ENCODE results near the gene MARK4. TPM values are rescaled to one million over a fixed set of nuclear protein-coding genes. Genes with fewer than 3 reads are reported as not detected.
"Not testable (repeated sequence)": the region's sequence is repeated elsewhere in the genome, so short reads cannot be mapped to it uniquely, and the experiment has no call there.

MARK4 gene
- polyA plus RNA-seq, 1 donor from 2014 or later, result 0.58 TPM

- Mint-ChIP-seq H3K4me3 (peak overlapping the region; percentile 78 to 92 (median 86)), H3K27me3 (no peaks in the 10 kb centered on the region), H3K9me3 (no peaks in the 10 kb centered on the region), H3K27ac (peak overlapping the region in 1 of 3 donors; percentile 86), H3K4me1 (peaks cover 5 to 20% (median 10%) of the 10 kb centered on the region in 3 donors), H3K36me3 (no peaks in the 10 kb centered on the region)
Observed at GRCh38 chr19:45251452-45252354, 632 bp downstream of the MARK4 start.

GRCh38 chr19:45253396-45254027 lies 2.4 kb downstream of the MARK4 start:
- no peaks in the 10 kb centered on the region for H3K36me3 Mint-ChIP-seq
- H3K4me3 Mint-ChIP-seq, result peak overlapping the region; percentile 57 to 87 (median 79)
- H3K27ac Mint-ChIP-seq, result peak overlapping the region in 2 of 3 donors; percentile 33 to 86
- H3K27me3 Mint-ChIP-seq, result no peaks in the 10 kb centered on the region
- H3K9me3 Mint-ChIP-seq, result no peaks in the 10 kb centered on the region
- H3K4me1 Mint-ChIP-seq, result peaks cover 5 to 20% (median 10%) of the 10 kb centered on the region in 3 donors

GRCh38 chr19:45254044-45254531 lies 3.0 kb downstream of the MARK4 start:
- H3K27ac Mint-ChIP-seq, result peak overlapping the region in 2 of 3 donors; percentile 31 to 33
- H3K36me3 Mint-ChIP-seq, result no peaks in the 10 kb centered on the region
- H3K27me3 Mint-ChIP-seq, result no peaks in the 10 kb centered on the region
- H3K4me1 Mint-ChIP-seq, result peaks cover 5 to 20% (median 10%) of the 10 kb centered on the region in 3 donors
- peak overlapping the region; percentile 57 to 78 (median 71) for H3K4me3 Mint-ChIP-seq
- H3K9me3 Mint-ChIP-seq, result no peaks in the 10 kb centered on the region

GRCh38 chr19:45255611-45256157 lies 4.6 kb downstream of the MARK4 start:
- no peak overlapping the region for H3K4me3 Mint-ChIP-seq
- no peaks in the 10 kb centered on the region for H3K27me3 Mint-ChIP-seq
- H3K9me3 Mint-ChIP-seq, result no peaks in the 10 kb centered on the region
- H3K4me1 Mint-ChIP-seq, result peaks cover 3 to 19% (median 9%) of the 10 kb centered on the region in 3 donors
- no peak overlapping the region for H3K27ac Mint-ChIP-seq
- peaks cover under 1% of the 10 kb centered on the region for H3K36me3 Mint-ChIP-seq

- H3K4me1 Mint-ChIP-seq, result peaks cover 4 to 17% (median 7%) of the 10 kb centered on the region in 3 donors
- H3K4me3 Mint-ChIP-seq, result peak overlapping the region in 1 of 4 donors; percentile 50
- peaks cover 3% of the 10 kb centered on the region for H3K36me3 Mint-ChIP-seq
- no peak overlapping the region for H3K27ac Mint-ChIP-seq
- no peaks in the 10 kb centered on the region for H3K9me3 Mint-ChIP-seq
- H3K27me3 Mint-ChIP-seq, result no peaks in the 10 kb centered on the region
Observed at GRCh38 chr19:45256836-45257235, 5.8 kb downstream of the MARK4 start.

GRCh38 chr19:45258862-45259261 lies 7.8 kb downstream of the MARK4 start:
- H3K27ac Mint-ChIP-seq, result no peak overlapping the region
- no peaks in the 10 kb centered on the region for H3K9me3 Mint-ChIP-seq
- H3K4me1 Mint-ChIP-seq, result peaks cover 2 to 5% (median 4%) of the 10 kb centered on the region in 3 donors
- H3K27me3 Mint-ChIP-seq, result no peaks in the 10 kb centered on the region
- H3K36me3 Mint-ChIP-seq, result peaks cover 4% of the 10 kb centered on the region
- H3K4me3 Mint-ChIP-seq, result no peak overlapping the region

GRCh38 chr19:45262570-45262969 lies 11.5 kb downstream of the MARK4 start:
- Mint-ChIP-seq H3K4me1 (peaks cover 0 to 4% (median 4%) of the 10 kb centered on the region in 3 donors), H3K4me3 (no peak overlapping the region), H3K9me3 (no peaks in the 10 kb centered on the region), H3K27ac (no peak overlapping the region), H3K27me3 (no peaks in the 10 kb centered on the region), H3K36me3 (peaks cover 8% of the 10 kb centered on the region)

- no peaks in the 10 kb centered on the region for H3K9me3 Mint-ChIP-seq
- H3K4me3 Mint-ChIP-seq, result no peak overlapping the region
- H3K4me1 Mint-ChIP-seq, result peaks cover 0 to 4% (median 4%) of the 10 kb centered on the region in 3 donors
- no peaks in the 10 kb centered on the region for H3K27me3 Mint-ChIP-seq
- peaks cover 8% of the 10 kb centered on the region for H3K36me3 Mint-ChIP-seq
- H3K27ac Mint-ChIP-seq, result no peak overlapping the region
Observed at GRCh38 chr19:45263013-45263412, 11.9 kb downstream of the MARK4 start.

GRCh38 chr19:45264781-45265317 lies 13.8 kb downstream of the MARK4 start:
- H3K36me3 Mint-ChIP-seq, result peaks cover 8% of the 10 kb centered on the region
- no peaks in the 10 kb centered on the region for H3K9me3 Mint-ChIP-seq
- peaks cover 0 to 4% (median 4%) of the 10 kb centered on the region in 3 donors for H3K4me1 Mint-ChIP-seq
- peak overlapping the region in 1 of 3 donors; percentile 73 for H3K27ac Mint-ChIP-seq
- no peaks in the 10 kb centered on the region for H3K27me3 Mint-ChIP-seq
- H3K4me3 Mint-ChIP-seq, result no peak overlapping the region

- Mint-ChIP-seq H3K4me1 (peaks cover 0 to 4% (median 4%) of the 10 kb centered on the region in 3 donors), H3K27ac (peak overlapping the region in 1 of 3 donors; percentile 73), H3K36me3 (peaks cover 8% of the 10 kb centered on the region), H3K4me3 (no peak overlapping the region), H3K27me3 (no peaks in the 10 kb centered on the region), H3K9me3 (no peaks in the 10 kb centered on the region)
Observed at GRCh38 chr19:45265375-45265774, 14.3 kb downstream of the MARK4 start.

- Mint-ChIP-seq H3K4me3 (no peak overlapping the region), H3K9me3 (no peaks in the 10 kb centered on the region), H3K27ac (no peak overlapping the region), H3K4me1 (peaks cover 0 to 4% (median 0%) of the 10 kb centered on the region in 3 donors), H3K36me3 (peaks cover 4% of the 10 kb centered on the region), H3K27me3 (no peaks in the 10 kb centered on the region)
Observed at GRCh38 chr19:45267296-45267695, 16.2 kb downstream of the MARK4 start.

- H3K9me3 Mint-ChIP-seq, H3K27me3 Mint-ChIP-seq, H3K4me3 Mint-ChIP-seq, H3K36me3 Mint-ChIP-seq, H3K27ac Mint-ChIP-seq, H3K4me1 Mint-ChIP-seq: not testable (repeated sequence)
Observed at GRCh38 chr19:45269939-45270338, 18.9 kb downstream of the MARK4 start.

GRCh38 chr19:45271098-45271734 lies 20.1 kb downstream of the MARK4 start:
- Mint-ChIP-seq H3K27me3 (no peaks in the 10 kb centered on the region), H3K4me1 (no peaks in the 10 kb centered on the region), H3K36me3 (peaks cover 1% of the 10 kb centered on the region), H3K4me3 (no peak overlapping the region), H3K27ac (no peak overlapping the region), H3K9me3 (no peaks in the 10 kb centered on the region)

GRCh38 chr19:45271735-45272108 lies 20.7 kb downstream of the MARK4 start:
- Mint-ChIP-seq H3K9me3 (no peaks in the 10 kb centered on the region), H3K36me3 (peaks cover 3% of the 10 kb centered on the region), H3K27ac (no peak overlapping the region), H3K4me1 (no peaks in the 10 kb centered on the region), H3K4me3 (no peak overlapping the region), H3K27me3 (no peaks in the 10 kb centered on the region)
